ENCODE measurements around the gene KIAA0232.

- TF ChIP-seq CTCF (IDR thresholded peaks at IDR 0.05), result no peak
- TF ChIP-seq POLR2A (IDR thresholded peaks at IDR 0.05), result no peak
Measured at GRCh38 chr4:6889736-6890324, 107.3 kb downstream of the KIAA0232 start.
